ENCODE results near the gene ZNF697.

ZNF697 gene

GRCh38 chr1:119651641-119652040 lies 3.6 kb upstream of the ZNF697 start:
- TF ChIP-seq Cebpa-rat (IDR thresholded peaks at IDR 0.05), result no peak
- H3K4me1 ChIP-seq, result peaks cover 10% of the 10 kb centered on the region
- no peak overlapping the region for H3K4me2 ChIP-seq

DNA sequence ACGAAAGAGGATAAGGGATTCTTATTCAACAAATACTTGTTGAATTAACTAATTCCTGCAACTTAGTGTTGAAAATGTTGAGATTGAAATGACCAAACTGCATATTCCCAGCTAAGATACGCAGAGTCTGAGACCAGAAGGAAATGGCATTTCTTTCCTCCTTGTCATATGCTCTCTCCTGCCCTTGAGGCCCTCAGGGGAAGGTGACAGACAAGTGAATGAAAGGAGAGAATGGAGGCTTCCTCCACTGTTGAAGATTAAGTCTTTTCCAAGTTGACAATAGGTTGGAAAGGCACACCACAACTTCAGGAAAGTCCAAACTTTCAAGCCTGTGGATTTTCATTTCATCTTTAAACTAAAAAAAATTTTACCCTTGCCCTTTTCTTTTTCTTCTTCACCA lies 3.1 kb upstream of the ZNF697 start:
- Histone ChIP-seq H3K9ac (no peak overlapping the region), H3K36me3 (no peaks in the 10 kb centered on the region)
- TF ChIP-seq Cebpa-rat (IDR thresholded peaks at IDR 0.05), result no peak

More at GRCh38 chr1:119651641-119652040, 3.6 kb upstream of the ZNF697 start:
- Histone ChIP-seq H3K36me3 (no peaks in the 10 kb centered on the region), H3K9ac (no peak overlapping the region), H4K20me1 (no peaks in the 10 kb centered on the region), H3K27me3 (peaks cover 9% of the 10 kb centered on the region; the same call in 1 of the 2 replicates), H3K27ac (no peak overlapping the region), H3K9me3 (no peaks in the 10 kb centered on the region), H3K4me3 (no peak overlapping the region)

DNA sequence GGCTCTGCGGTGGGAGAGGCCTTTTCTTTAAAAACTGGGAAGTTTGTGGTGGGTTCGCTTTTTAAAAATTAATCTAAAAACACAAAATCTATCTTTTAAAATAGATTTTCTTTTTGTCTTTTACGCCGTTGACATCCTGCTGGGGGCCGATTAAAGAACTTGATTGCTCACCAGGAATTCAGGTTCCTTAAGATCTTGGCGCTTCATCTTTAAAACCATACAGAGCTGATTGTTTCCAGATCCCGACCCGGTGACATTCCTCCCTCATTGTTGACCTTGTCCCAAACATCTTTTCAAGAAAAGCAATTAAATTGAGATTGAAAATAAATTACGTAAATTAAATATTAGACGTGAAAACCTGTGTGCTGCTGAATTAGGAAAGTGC lies 546 bp upstream of the ZNF697 start:
- Histone ChIP-seq H3K4me1 (peaks cover 10% of the 10 kb centered on the region), H3K4me3 (peak overlapping the region; percentile 81), H4K20me1 (no peaks in the 10 kb centered on the region), H3K36me3 (no peaks in the 10 kb centered on the region), H3K4me2 (peak overlapping the region; percentile 90), H3K9ac (peak overlapping the region; percentile 72), H3K27me3 (peaks cover 9% of the 10 kb centered on the region; the same call in 1 of the 2 replicates), H3K27ac (no peak overlapping the region), H3K9me3 (no peaks in the 10 kb centered on the region)
- TF ChIP-seq Cebpa-rat (IDR thresholded peaks at IDR 0.05), result no peak

More for the DNA sequence above, 3.1 kb upstream of the ZNF697 start:
- Histone ChIP-seq H3K4me2 (no peak overlapping the region), H3K27me3 (peaks cover 9% of the 10 kb centered on the region; the same call in 1 of the 2 replicates), H3K4me3 (no peak overlapping the region), H3K4me1 (peaks cover 10% of the 10 kb centered on the region), H4K20me1 (no peaks in the 10 kb centered on the region), H3K9me3 (no peaks in the 10 kb centered on the region), H3K27ac (no peak overlapping the region)

DNA sequence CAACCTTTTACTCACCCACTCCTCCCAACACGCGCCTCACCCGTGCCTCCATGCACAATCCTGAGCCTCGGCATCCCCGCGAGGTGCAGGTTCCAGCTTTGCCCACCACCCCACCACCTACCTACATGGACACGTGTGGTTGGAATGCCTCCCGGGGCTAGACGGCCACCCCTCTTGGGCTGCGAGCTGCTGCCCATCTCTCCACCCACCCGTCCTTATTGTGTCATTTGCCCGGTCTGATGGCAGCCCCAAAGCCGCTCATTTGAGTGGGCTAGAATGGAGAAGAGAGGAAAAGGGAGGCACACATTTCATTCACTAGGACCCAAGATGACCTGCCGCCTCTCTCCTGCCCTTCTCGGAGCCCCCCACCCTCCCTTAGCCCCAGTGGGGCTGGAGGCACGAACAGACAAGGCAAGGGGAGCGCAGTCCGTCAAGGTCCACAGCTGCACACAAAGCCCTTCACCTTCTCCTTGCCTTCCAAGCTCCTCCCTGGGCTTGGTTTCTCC lies 785 bp downstream of the ZNF697 start:
- Histone ChIP-seq H3K9me3 (no peaks in the 10 kb centered on the region), H3K4me3 (peak overlapping the region; percentile 81), H3K36me3 (no peaks in the 10 kb centered on the region), H3K27ac (no peak overlapping the region), H3K9ac (peak overlapping the region; percentile 72), H3K4me2 (peak overlapping the region; percentile 90), H4K20me1 (no peaks in the 10 kb centered on the region), H3K27me3 (peaks cover 9% of the 10 kb centered on the region; the same call in 1 of the 2 replicates), H3K4me1 (peaks cover 10% of the 10 kb centered on the region)
- TF ChIP-seq Cebpa-rat (IDR thresholded peaks at IDR 0.05), result no peak

GRCh38 chr1:119646521-119647227 lies 1.4 kb downstream of the ZNF697 start:
- peaks cover 9% of the 10 kb centered on the region; the same call in 1 of the 2 replicates for H3K27me3 ChIP-seq
- H3K27ac ChIP-seq, result no peak overlapping the region
- H3K4me2 ChIP-seq, result peak overlapping the region; percentile 90
- H3K36me3 ChIP-seq, result no peaks in the 10 kb centered on the region
- peak overlapping the region; percentile 81 for H3K4me3 ChIP-seq
- TF ChIP-seq Cebpa-rat (IDR thresholded peaks at IDR 0.05), result no peak
- H3K4me1 ChIP-seq, result peaks cover 10% of the 10 kb centered on the region
- H3K9me3 ChIP-seq, result peaks cover 4% of the 10 kb centered on the region; the same call in 1 of the 2 replicates
- no peaks in the 10 kb centered on the region for H4K20me1 ChIP-seq
- no peak overlapping the region for H3K9ac ChIP-seq

GRCh38 chr1:119639109-119639508 lies 9.0 kb downstream of the ZNF697 start:
- no peak overlapping the region for H3K4me3 ChIP-seq
- H3K36me3 ChIP-seq, result no peaks in the 10 kb centered on the region
- H4K20me1 ChIP-seq, result no peaks in the 10 kb centered on the region
- H3K27ac ChIP-seq, result no peak overlapping the region
- H3K4me2 ChIP-seq, result no peak overlapping the region
- H3K4me1 ChIP-seq, result no peaks in the 10 kb centered on the region
- peaks cover 10% of the 10 kb centered on the region; the same call in 1 of the 2 replicates for H3K9me3 ChIP-seq
- TF ChIP-seq Cebpa-rat (IDR thresholded peaks at IDR 0.05), result no peak
- no peaks in the 10 kb centered on the region for H3K27me3 ChIP-seq
- no peak overlapping the region for H3K9ac ChIP-seq

GRCh38 chr1:119637710-119638109 lies 10.4 kb downstream of the ZNF697 start:
- H3K9me3 ChIP-seq, result peaks cover 10% of the 10 kb centered on the region; the same call in 1 of the 2 replicates
- no peaks in the 10 kb centered on the region for H4K20me1 ChIP-seq
- no peaks in the 10 kb centered on the region for H3K36me3 ChIP-seq
- H3K4me2 ChIP-seq, result no peak overlapping the region
- H3K4me1 ChIP-seq, result no peaks in the 10 kb centered on the region
- H3K27me3 ChIP-seq, result no peaks in the 10 kb centered on the region
- no peak overlapping the region for H3K27ac ChIP-seq
- H3K9ac ChIP-seq, result no peak overlapping the region
- no peak overlapping the region for H3K4me3 ChIP-seq
- TF ChIP-seq Cebpa-rat (IDR thresholded peaks at IDR 0.05), result no peak

DNA sequence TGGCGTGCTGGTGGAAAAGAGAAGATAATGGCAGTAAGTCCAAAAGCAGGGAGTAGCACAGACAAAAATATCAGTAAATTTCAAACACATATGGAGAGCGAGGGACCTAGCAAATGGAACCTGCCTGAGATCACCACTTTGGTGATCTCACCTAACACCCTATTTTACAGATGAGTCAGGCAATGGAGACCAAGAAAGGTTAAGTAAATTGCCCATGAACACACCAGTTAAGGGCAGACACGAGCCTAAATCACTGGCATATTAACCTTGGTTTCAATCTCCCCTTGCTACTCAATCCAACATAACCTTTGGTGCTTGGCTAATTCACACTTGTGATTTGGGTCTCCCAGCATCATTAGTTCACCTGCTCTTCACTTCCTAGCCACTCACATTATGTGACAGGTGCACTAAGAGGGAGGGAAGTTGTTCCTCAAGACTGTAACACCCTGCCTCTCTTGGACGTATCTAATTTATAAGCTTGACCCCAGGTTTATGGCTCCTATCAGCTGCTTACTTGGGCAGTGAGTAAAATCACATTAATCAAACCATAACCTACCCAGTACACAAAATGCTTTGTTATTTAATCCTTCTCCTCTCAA lies 11.5 kb downstream of the ZNF697 start:
- no peak overlapping the region for H3K4me2 ChIP-seq
- H3K4me1 ChIP-seq, result no peaks in the 10 kb centered on the region
- peaks cover 4% of the 10 kb centered on the region; the same call in 1 of the 2 replicates for H3K9me3 ChIP-seq
- H3K27me3 ChIP-seq, result no peaks in the 10 kb centered on the region
- H3K9ac ChIP-seq, result no peak overlapping the region
- no peaks in the 10 kb centered on the region for H3K36me3 ChIP-seq
- no peak for TF ChIP-seq Cebpa-rat (IDR thresholded peaks at IDR 0.05)
- no peak overlapping the region for H3K27ac ChIP-seq
- H3K4me3 ChIP-seq, result no peak overlapping the region
- H4K20me1 ChIP-seq, result no peaks in the 10 kb centered on the region

DNA sequence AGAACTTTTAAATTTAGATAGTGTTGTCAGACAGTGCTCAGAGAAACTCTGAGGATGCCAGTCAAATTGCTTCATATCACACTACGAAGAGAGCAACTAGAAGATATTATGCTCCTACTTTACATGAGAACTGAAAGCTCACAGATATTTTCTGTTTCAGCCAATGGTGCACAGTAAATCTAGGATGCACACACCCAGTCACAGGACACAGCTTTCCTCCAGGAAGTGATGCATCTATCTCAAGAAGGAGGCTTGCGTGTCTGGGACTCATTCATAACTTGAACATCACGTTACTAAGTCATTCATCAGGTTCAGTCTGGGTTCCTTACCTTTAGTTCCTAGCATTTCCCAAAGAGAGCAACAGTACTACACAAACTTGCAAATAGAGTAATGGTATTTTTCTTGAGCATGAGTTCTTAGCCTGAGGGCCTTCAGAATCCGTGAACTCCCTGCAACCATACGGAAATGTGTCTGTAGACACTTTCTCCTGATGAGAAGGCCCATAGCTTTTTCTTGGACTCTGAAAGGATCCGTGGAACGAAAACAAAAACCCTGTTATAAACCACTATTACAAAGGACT lies 12.2 kb downstream of the ZNF697 start:
- no peak for TF ChIP-seq Cebpa-rat (IDR thresholded peaks at IDR 0.05)
- Histone ChIP-seq H3K9me3 (no peaks in the 10 kb centered on the region), H3K9ac (no peak overlapping the region), H3K27me3 (no peaks in the 10 kb centered on the region), H3K36me3 (no peaks in the 10 kb centered on the region), H3K4me3 (no peak overlapping the region), H3K27ac (no peak overlapping the region), H3K4me2 (no peak overlapping the region), H4K20me1 (no peaks in the 10 kb centered on the region), H3K4me1 (no peaks in the 10 kb centered on the region)

DNA sequence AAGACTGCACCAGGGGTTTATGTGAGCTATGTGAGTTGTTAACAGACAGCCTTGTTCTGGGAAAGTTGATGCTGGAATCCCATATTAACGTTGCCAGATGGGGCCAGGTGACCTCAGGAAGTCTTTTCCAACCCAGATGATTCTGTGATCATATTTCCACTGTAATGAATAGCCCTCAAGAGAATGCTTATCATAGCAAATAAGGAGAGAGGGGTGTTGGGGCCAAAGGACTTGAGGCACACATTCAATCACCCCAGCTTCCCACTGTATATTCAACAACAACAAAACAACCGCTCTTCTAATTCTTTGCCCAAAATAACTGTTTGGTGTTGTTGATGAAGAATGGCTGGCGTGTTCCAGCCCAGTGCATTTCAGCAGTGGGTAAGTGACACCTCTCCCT lies 14.1 kb downstream of the ZNF697 start:
- H4K20me1 ChIP-seq, result no peaks in the 10 kb centered on the region
- no peaks in the 10 kb centered on the region for H3K27me3 ChIP-seq
- no peaks in the 10 kb centered on the region for H3K9me3 ChIP-seq
- no peak for TF ChIP-seq Cebpa-rat (IDR thresholded peaks at IDR 0.05)
- H3K4me1 ChIP-seq, result no peaks in the 10 kb centered on the region
- no peak overlapping the region for H3K27ac ChIP-seq
- H3K4me3 ChIP-seq, result no peak overlapping the region
- H3K4me2 ChIP-seq, result no peak overlapping the region
- H3K36me3 ChIP-seq, result no peaks in the 10 kb centered on the region
- no peak overlapping the region for H3K9ac ChIP-seq

All from BLaER1 (cell line).